SKM-1 treated with dmso at 0.1 percent for 144 hours (cell line): ENCODE results near the gene IGFALS.

Source experiments
- DNase-seq: peaks from one replicate; lab custom pipeline; 2025; ENCODE audit not compliant: unreplicated experiment; lab: John Stamatoyannopoulos, UW

IGFALS gene

DNA sequence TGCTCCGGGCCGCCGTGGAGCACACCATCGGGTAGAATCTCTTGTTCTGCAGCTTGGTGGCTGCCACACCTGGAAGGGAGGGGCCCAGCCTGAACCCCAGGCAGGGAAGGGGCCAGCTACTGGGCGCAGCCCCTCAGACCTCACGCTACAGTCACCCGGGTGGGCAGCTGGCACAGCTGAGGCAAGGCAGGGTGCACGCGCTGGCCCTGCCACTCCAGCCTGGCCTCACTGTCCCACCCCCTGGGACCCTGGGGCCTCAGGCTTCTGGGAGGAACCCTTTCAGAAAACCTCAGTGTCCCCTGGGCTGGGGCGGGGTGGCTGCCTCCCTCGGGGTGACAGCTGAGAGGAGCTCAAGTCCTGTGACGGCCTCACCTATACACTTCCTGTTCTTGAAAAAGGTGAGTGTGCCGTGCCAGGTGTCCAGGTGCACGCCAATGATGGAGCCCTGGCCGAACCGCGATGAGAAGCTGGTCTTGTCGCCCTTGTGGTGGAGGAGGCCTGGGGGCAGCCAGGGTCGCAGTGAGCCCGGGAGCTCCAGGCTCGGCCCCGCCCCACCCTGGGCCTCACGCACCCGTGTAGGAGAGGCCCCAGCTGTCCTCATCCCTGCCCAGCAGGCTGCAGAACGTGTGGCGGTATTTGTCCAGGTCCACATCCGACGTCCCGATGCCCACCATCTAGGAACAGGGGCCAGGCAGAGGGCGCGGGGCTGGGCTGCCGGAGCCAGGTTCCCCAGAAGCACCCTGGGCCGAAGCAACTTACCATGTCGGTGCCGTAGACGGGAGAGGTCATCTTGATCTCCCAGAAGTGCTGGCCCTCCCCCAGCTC lies 15.9 kb downstream of the IGFALS start:
- DNase-seq: no peak

DNA sequence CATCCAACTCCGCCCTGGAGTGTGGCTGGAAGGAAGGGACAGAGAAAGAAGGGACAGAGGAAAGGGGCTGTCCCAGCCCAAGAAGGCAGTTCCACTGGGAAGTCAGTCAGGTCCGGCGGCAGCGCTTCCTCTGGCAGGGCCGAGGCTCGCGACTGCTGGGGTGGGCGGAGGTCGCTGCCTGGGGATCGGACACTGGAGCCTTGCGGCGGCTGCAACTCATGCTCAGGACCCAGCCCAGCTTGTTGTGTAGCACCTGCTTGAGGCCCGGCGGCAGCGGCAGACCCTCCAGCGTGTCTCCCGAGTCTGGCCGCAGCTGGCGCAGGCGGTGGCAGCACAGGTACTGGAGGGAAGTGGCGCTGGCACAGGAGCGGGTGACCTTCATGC lies 16.5 kb downstream of the IGFALS start:
- no peak for DNase-seq

GRCh38 chr16:1776672-1776955 lies 16.9 kb downstream of the IGFALS start:
- DNase-seq: no peak

DNA sequence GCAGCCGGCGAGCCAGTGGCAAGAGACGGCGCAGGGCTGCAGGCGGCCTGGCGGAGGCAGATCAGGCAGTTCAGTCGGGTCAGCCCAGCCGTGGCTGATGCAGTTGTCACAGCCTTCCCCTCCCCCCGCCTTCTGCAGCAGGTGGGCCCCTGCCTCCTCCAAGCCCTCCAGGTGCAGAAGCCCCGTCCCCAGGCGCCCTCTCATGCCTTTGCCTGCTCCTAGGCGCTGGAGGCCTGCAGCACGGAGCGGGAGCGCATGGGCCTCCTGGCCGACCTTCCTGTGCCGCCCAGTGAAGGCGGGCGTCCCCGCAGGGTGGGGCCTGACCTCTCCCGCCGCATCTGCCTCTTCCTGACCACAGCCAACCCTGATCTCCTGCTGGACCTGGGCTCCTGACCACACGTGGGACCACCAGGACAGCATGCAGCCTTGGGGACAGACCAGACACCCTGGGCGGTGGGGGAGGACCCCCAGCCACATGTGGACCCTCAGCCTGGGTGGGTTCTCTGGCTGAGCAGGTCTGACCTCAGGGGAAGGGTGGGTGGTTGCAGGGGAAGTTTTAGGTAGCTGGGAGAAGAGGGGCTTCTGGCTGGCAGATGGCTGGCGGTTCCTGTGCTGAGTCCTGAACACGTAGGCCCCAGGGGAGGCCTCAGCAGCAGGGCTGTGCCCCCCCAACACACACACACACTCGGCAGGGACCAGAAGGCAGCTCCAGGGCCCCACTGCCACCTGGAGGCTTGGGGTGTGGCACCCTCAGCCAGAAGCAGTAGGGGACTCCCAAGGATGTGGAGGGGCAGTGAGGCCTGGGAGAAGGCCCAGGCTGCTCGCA lies 17.4 kb downstream of the IGFALS start:
- no peak for DNase-seq

DNA sequence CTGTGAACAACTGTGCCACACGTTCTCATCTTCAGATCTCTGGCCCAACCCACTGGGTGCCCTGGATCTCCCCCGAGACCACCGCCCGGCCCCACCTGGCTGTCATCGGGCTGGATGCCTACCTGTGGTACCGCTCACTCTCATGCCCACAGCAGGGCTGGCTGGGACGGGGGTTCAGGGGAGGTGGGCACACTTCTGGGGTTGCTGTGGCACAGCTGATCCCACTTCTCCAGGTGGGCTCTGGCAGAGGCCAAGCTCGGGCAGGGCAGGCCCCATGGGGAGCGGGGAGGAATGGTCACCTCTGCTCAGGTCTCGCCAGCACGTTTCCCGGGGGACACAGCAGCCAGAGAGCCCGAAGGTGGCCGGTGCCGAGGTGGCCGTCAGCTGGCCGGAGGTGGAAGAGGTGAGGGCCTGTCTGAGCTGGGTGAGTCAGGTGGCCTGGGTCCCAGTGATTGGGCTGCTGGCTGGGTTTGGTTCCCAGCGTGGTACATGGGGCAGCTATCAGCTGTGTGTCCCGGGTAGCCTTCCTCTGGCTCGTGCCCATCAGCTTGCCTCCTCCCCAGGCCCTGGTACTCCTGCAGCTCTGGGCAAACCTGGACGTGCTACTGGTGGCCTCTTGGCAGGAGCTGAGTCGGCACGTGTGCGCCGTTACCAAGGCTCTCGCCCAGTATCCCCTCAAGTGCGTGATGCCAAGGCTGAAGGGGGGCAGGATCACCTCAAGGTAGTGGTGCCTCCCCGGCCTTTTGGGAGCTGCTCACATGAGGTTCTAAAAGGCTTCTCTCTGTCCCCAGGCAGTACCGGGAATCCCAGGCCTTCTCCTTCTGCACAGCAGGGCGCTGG lies 18.3 kb downstream of the IGFALS start:
- no peak for DNase-seq

DNA sequence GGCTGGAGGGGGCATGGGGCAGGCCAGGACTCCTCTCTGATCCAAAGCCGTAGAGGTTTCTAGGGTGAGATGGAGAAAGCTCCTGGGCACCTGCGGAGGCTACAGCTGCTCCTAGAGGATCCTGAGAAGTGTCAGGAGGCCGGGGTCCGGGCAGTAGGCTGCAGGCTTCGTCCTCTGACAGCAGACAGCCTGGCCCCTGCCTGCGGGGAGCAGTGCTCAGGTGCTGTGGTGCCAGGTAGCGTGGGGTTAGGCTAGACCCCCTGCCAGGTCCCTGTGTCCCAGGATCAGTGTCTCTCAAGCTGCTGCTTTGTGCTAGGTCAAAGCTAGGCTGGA lies 19.1 kb downstream of the IGFALS start:
- no peak for DNase-seq

DNA sequence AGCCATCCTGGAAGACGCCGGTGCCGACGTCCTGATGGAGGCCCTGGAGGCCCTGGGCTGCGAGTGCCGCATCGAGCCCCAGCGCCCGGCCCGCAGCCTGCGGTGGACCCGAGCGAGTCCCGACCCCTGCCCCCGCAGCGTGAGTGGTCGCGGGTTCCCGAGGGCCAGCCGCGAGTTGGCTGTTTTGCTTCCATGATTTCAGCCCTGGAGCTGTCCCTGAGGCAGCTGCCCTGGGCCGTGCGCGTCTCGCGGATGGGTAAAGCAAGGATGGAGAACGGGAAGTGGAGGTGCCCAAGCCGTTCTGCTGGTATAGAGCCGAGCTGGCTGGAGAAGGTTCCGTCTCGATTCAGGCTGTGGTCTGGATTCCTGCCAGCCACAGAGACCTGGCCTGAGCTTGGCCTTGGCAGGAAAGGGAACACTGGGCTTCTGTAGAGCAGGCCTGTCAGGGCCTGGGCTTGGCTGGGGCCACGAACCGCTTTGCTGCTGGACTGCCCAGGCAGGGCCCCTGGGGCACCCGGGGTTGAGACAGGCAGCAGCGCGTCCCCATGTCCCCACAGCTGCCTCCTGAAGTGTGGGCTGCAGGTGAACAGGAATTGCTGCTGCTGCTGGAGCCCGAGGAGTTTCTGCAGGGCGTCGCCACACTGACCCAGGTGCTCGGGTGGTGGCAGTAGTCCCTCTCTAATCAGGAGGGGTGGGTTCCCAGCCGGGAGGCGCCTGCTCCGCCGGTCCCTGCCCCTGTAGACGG lies 19.6 kb downstream of the IGFALS start:
- peak; percentile 74 for DNase-seq

DNA sequence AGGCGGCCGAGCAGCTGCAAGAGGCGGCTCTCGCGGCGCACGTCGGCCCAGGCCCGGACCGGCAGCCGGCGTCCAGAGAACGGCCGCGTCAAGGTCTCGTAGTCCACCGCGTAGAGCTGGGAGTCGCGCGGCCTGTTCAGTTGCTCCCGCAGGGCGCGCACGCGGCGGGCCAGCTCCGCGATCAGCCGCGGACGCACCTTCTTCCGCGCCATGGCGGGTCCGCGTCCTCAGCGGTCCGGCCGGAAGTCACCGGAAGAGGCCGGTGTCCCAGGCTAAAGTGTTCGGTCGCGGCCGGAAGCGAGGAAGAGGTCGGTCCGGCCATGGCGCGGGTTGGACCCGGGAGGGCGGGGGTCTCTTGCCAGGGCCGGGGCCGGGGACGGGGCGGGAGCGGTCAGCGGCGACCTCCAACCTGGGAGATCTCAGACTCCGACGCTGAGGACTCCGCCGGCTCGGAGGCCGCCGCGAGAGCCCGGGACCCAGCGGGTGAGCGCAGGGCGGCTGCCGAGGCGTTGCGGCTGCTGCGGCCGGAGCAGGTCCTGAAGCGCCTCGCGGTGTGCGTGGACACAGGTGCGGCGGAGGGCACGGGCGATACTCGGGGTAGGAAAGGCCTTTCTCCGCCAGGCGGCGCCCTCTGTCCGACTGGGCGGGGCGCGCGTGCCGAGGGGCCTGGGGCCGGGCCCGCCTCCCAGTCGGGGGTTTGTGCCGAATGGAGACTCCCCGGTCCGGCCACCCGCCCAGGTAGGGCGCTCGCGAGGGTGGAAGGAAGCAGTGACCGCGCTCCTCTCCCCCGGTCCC lies 20.4 kb downstream of the IGFALS start, which contains the start of gene MRPS34:
Gene MRPS34, minus strand, starts transcription at position 227 of the 795 bp plus-strand sequence. Its CDS starts 15 bp downstream, at position 212.
- peak; percentile 58 for DNase-seq

DNA sequence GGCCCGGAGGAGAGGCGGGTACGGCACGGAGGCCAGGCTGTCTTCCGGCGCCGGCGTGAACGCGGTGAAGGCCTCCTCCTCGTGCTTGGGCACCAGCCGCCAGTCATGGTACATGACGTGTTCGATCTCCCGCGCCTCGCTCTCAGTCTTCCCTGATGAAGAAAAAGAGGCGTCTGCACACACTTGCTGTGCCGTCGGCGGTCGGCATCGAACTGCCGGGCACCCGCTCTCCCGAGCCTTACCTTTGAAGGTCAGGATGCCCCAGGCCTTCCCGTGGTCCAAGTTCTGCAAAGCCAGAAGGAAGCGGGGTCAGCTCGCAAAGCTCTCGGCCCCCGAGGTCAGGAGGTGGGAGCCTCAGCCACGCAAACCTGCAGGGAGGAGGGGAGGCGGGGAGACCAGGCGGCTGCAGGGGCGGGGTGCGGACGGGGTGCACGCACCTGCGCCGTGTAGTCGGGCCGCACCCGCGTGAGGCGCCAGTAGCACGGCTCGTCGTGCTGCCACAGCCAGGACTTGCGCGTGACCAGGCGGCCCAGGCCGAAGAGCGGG lies 21.1 kb downstream of the IGFALS start, which contains the start of gene EME2:
Gene EME2, plus strand, starts transcription at position 449 of the 546 bp plus-strand sequence. CDS start 418 bp downstream, outside the sequence.
- no peak for DNase-seq

DNA sequence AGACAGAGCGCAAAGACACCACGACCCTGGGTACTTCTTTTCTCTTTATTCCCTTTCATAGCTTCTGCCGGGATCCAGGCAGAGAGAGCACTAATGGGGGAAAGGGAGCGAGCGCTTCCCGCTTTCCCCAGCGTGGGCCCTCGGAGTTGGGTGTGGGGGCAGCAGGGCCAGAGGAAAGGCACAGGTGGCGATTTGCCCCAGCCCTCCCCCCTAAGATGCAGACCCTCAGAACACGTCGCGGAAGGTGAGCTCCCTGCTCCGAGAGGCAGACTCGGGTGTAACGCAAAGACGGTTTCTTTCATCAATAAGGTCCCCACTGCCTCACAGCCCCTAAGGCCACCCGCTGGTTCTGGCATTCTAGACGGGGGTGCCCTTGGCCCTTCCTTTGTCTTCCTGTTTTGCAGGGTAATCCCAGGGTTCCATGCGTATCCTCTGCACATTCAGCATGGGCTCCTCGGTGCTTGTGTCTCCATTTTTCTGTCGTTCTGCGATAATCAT lies 21.6 kb downstream of the IGFALS start:
- no peak for DNase-seq

DNA sequence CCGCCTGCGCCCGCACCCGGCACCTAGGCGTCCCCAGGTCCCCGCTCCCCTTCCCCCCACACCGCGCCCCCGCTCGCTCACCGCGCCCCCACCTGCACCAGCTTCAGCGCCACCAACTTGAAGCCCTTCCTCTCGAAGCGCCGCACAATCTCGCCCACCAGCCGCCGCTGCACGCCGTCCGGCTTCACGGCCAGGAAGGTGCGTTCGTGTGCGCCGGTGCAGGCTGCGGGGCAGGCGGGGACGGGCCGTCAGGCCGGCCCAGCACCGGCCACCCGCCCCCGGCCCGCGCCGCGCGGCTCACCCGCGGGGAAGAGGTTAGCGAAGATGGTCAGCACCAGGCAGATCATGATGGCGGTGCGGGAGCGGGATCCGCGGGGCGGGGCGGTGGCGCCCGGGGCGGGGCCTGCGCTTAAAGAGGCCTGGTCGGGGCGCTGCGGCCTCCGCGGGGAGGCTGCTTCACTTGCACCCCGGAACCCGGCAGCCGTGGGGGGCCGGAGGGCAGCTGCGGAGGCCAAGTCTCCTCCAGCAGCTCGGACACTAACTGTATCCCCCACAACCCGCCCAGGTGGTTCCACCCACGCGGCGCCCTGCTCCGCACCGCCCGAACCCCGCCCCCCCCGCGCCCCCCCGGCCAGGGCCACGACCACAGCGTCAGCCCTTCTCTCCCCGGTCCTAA lies 22.2 kb downstream of the IGFALS start, which contains the start of gene NME3:
Gene NME3, minus strand, starts transcription at position 356 of the 676 bp plus-strand sequence. Its CDS starts 9 bp downstream, at position 347.
- no peak for DNase-seq

DNA sequence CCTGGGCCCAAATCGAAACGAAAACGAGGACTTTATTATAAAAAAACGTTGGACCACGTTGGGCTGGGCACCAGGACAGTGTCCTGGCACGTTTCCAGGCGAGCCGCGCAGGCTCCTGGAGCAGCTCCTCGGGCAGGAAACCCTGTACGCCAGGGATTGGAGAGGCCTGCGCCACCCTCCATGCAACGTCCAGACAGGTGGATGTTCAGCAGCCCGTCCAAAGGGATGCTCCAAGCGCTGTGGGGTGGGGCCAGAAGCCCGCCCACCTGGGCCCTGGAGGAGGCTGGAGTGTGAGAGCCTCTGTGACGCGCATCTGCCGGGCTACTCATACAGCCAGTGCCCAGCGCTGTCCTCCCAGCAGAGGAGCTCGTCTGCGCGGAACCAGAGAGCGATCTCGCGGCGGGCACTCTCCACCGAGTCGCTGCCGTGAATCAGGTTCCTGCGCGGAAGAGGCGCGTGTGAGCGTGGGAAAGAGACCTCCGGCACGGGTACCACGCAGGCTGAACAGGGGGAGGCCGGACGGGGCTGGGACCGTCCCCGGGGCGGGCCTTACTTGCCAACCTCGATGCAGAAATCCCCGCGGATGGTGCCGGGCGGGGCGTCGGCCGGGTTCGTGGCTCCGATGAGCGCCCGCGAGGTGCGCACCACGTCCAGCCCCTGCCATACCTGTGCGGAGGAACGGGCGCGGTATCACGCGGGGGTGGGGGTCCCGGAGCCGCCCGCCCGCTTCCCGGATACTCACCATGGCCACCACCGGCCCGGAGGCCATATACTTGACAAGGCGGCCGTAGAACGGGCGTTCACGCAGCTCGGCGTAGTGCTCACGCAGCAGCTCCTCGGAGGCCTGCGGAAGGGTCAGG lies 22.9 kb downstream of the IGFALS start:
- DNase-seq: no peak

GRCh38 chr16:1769402-1770300 lies 23.9 kb downstream of the IGFALS start:
- DNase-seq: no peak

- DNase-seq: no peak
Observed at GRCh38 chr16:1768767-1769401, 24.6 kb downstream of the IGFALS start.

GRCh38 chr16:1768061-1768766 lies 25.3 kb downstream of the IGFALS start:
- no peak for DNase-seq
